OCI-LY1 (cell line): ENCODE measurements around the gene TST.

Experiments used
- H2AFZ ChIP-seq: fragments of 200-600 bp; sonication (generic), shearing (Covaris generic); 2 replicates; pipeline ENCODE4 v1.6.0; 2014; ENCODE audit warnings: antibody characterized with exemption, mild to moderate bottlenecking, low read length
- H3F3A ChIP-seq: fragments of 200-600 bp; sonication (generic), shearing (Covaris generic); 2 replicates; pipeline ENCODE4 v1.6.0; 2014; ENCODE audit warnings: mild to moderate bottlenecking, antibody characterized with exemption, low read length, moderate library complexity; ENCODE audit not compliant: insufficient read depth
- H3K27ac ChIP-seq: fragments of 200-600 bp; sonication (generic); 2 replicates; pipeline ENCODE4 v1.5.1; 2014; ENCODE audit warnings: low read length, mixed run types, mild to moderate bottlenecking, low read depth; ENCODE audit not compliant: poor library complexity, severe bottlenecking
- H3K27me3 ChIP-seq: fragments of 200-600 bp; sonication (generic); 2 replicates; pipeline ENCODE4 v1.6.0; 2014; ENCODE audit warnings: antibody characterized with exemption, mild to moderate bottlenecking, low read length, moderate library complexity; ENCODE audit not compliant: insufficient read depth
- H3K36me3 ChIP-seq: fragments of 200-600 bp; sonication (generic); 2 replicates; pipeline ENCODE4 v1.6.1; 2014; ENCODE audit warnings: mild to moderate bottlenecking, antibody characterized with exemption, low read length, moderate library complexity, mixed read lengths; ENCODE audit not compliant: insufficient read depth
- H3K4me1 ChIP-seq: fragments of 200-600 bp; sonication (generic); 2 replicates; pipeline ENCODE4 v1.5.1; 2014; ENCODE audit warnings: mild to moderate bottlenecking, low read length, moderate library complexity; ENCODE audit not compliant: insufficient read depth, severe bottlenecking
- H3K4me2 ChIP-seq: fragments of 200-600 bp; sonication (generic), shearing (Covaris generic); 2 replicates; pipeline ENCODE4 v1.6.1; 2014; ENCODE audit warnings: low read length
- H3K4me3 ChIP-seq: fragments of 200-600 bp; sonication (generic); 2 replicates; pipeline ENCODE4 v1.5.1; 2014; ENCODE audit warnings: low read length, low read depth, mild to moderate bottlenecking, mixed read lengths; ENCODE audit not compliant: poor library complexity, severe bottlenecking
- H3K79me2 ChIP-seq: fragments of 200-600 bp; shearing (Covaris generic); 2 replicates; pipeline ENCODE4 v1.6.1; 2016; ENCODE audit warnings: mixed run types, low read length, mixed read lengths; ENCODE audit not compliant: insufficient read depth
- H3K9ac ChIP-seq: fragments of 200-600 bp; sonication (generic), shearing (Covaris generic); 2 replicates; pipeline ENCODE4 v1.6.1; 2014; ENCODE audit warnings: mild to moderate bottlenecking, low read length, mixed read lengths
- H3K9me2 ChIP-seq: fragments of 200-600 bp; sonication (generic), shearing (Covaris generic); 2 replicates; pipeline ENCODE4 v1.6.1; 2014; ENCODE audit warnings: low read depth, mild to moderate bottlenecking, low read length, mixed read lengths
- H3K9me3 ChIP-seq: fragments of 200-600 bp; shearing (Covaris generic); 2 replicates; pipeline ENCODE4 v1.6.1; 2014; ENCODE audit warnings: low read length, mixed read lengths
- H4K20me1 ChIP-seq: fragments of 200-600 bp; sonication (generic), shearing (Covaris generic); 2 replicates; pipeline ENCODE4 v1.6.0; 2016; ENCODE audit warnings: mild to moderate bottlenecking, low read length; ENCODE audit not compliant: insufficient read depth
- CTCF ChIP-seq: fragments of 200-600 bp; sonication (generic), shearing (Covaris generic); IDR thresholded peaks from 2 replicates; pipeline ENCODE4 v1.5.1; 2017; ENCODE audit warnings: mild to moderate bottlenecking, antibody characterized with exemption, low read length, moderate library complexity, mixed read lengths
- EZH2 ChIP-seq: fragments of 200-600 bp; sonication (generic), shearing (Covaris generic); IDR thresholded peaks from 2 replicates; pipeline ENCODE4 v1.8.0; 2017; ENCODE audit warnings: borderline replicate concordance, mixed run types, mild to moderate bottlenecking, antibody characterized with exemption, low read length, moderate library complexity, mixed read lengths

TST gene

GRCh38 chr22:37039466-37039865 lies 20.2 kb upstream of the TST start:
- H3F3A ChIP-seq = no peaks in the 10 kb centered on the region
- H3K9ac ChIP-seq = no peak overlapping the region
- H4K20me1 ChIP-seq = no peaks in the 10 kb centered on the region
- H3K4me3 ChIP-seq = no peak overlapping the region
- no peaks in the 10 kb centered on the region for H3K4me1 ChIP-seq
- H3K4me2 ChIP-seq = no peak overlapping the region
- H3K36me3 ChIP-seq = no peaks in the 10 kb centered on the region
- H3K9me3 ChIP-seq = no peaks in the 10 kb centered on the region
- H3K9me2 ChIP-seq = no peaks in the 10 kb centered on the region
- TF ChIP-seq EZH2 = no peak
- TF ChIP-seq CTCF = no peak
- H3K27me3 ChIP-seq = peaks cover 4% of the 10 kb centered on the region; the same call in 1 of the 2 replicates
- no peaks in the 10 kb centered on the region for H3K79me2 ChIP-seq
- H2AFZ ChIP-seq = no peak overlapping the region
- no peak overlapping the region for H3K27ac ChIP-seq

GRCh38 chr22:37037669-37038068 lies 18.4 kb upstream of the TST start:
- no peak overlapping the region for H3K9ac ChIP-seq
- no peaks in the 10 kb centered on the region for H3K27me3 ChIP-seq
- TF ChIP-seq CTCF = no peak
- TF ChIP-seq EZH2 = no peak
- no peaks in the 10 kb centered on the region for H3K79me2 ChIP-seq
- H3K4me1 ChIP-seq = no peaks in the 10 kb centered on the region
- H3K9me2 ChIP-seq = no peaks in the 10 kb centered on the region
- H3K27ac ChIP-seq = no peak overlapping the region
- no peaks in the 10 kb centered on the region for H3K36me3 ChIP-seq
- no peaks in the 10 kb centered on the region for H3K9me3 ChIP-seq
- no peaks in the 10 kb centered on the region for H3F3A ChIP-seq
- no peak overlapping the region for H3K4me3 ChIP-seq
- no peak overlapping the region for H2AFZ ChIP-seq
- H4K20me1 ChIP-seq = no peaks in the 10 kb centered on the region
- H3K4me2 ChIP-seq = no peak overlapping the region

- no peak overlapping the region for H3K9ac ChIP-seq
These were observed 17.6 kb upstream of the TST start for GRCh38 chr22:37036655-37037377.

More at GRCh38 chr22:37036655-37037377, 17.6 kb upstream of the TST start:
- H2AFZ ChIP-seq = no peak overlapping the region
- no peaks in the 10 kb centered on the region for H3K4me1 ChIP-seq
- H3K9me3 ChIP-seq = no peaks in the 10 kb centered on the region
- TF ChIP-seq CTCF (no peak), EZH2 (no peak)
- no peaks in the 10 kb centered on the region for H3F3A ChIP-seq
- no peaks in the 10 kb centered on the region for H3K27me3 ChIP-seq
- H4K20me1 ChIP-seq = no peaks in the 10 kb centered on the region
- no peak overlapping the region for H3K4me2 ChIP-seq
- H3K9me2 ChIP-seq = no peaks in the 10 kb centered on the region
- no peak overlapping the region for H3K27ac ChIP-seq
- H3K36me3 ChIP-seq = no peaks in the 10 kb centered on the region
- H3K4me3 ChIP-seq = no peak overlapping the region
- no peaks in the 10 kb centered on the region for H3K79me2 ChIP-seq
